ENCODE results near the gene NRG2. TPM values are rescaled to one million over a fixed set of nuclear protein-coding genes. Genes with fewer than 3 reads are reported as not detected.

NRG2 gene
- total and polyA plus RNA-seq, 8 donors, result 0.68 to 10.6 (median 7.5) TPM

GRCh38 chr5:139843991-139844390 is 199.1 kb downstream of the NRG2 start:
- no peak overlapping the region for H3K4me3 ChIP-seq
- H3K27me3 ChIP-seq, result peaks cover 0 to 53% of the 10 kb centered on the region in 2 donors
- intact Hi-C loops (cut with DNase I), result loop anchor here in 1 of 2 donors (10.0 kb wide), 1 partner anchor 49 kb away; the partner anchor contains the start of gene PSD2
- ATAC-seq, result no peak
- H3K36me3 ChIP-seq, result no peaks in the 10 kb centered on the region
- no peak overlapping the region for H3K27ac ChIP-seq
- TF ChIP-seq CTCF (IDR thresholded peaks at IDR 0.05), result no peak
- no peak for DNase-seq
- H3K9me3 ChIP-seq, result no peaks in the 10 kb centered on the region
- H3K4me1 ChIP-seq, result peaks cover 0 to 14% of the 10 kb centered on the region in 2 donors

GRCh38 chr5:139842321-139842720 is 200.8 kb downstream of the NRG2 start:
- no peak overlapping the region for H3K4me3 ChIP-seq
- TF ChIP-seq CTCF (IDR thresholded peaks at IDR 0.05), result no peak
- peaks cover 0 to 36% of the 10 kb centered on the region in 2 donors for H3K27me3 ChIP-seq
- H3K27ac ChIP-seq, result no peak overlapping the region
- no peaks in the 10 kb centered on the region for H3K36me3 ChIP-seq
- H3K4me1 ChIP-seq, result peaks cover 0 to 2% of the 10 kb centered on the region in 2 donors
- intact Hi-C loops (cut with DNase I), result loop anchor here in 1 of 2 donors (10.0 kb wide), 1 partner anchor 48 kb away; the partner anchor contains the start of gene PSD2
- no peaks in the 10 kb centered on the region for H3K9me3 ChIP-seq
- DNase-seq, result peak in 1 of 4 donors; percentile 38
- no peak for ATAC-seq

- peaks cover 0 to 28% of the 10 kb centered on the region in 2 donors for H3K27me3 ChIP-seq
- no peaks in the 10 kb centered on the region for H3K36me3 ChIP-seq
- intact Hi-C loops (cut with DNase I), result loop anchor here in 1 of 2 donors (10.0 kb wide), 1 partner anchor 47 kb away; the partner anchor contains the start of gene PSD2
- H3K9me3 ChIP-seq, result no peaks in the 10 kb centered on the region
- H3K4me1 ChIP-seq, result no peaks in the 10 kb centered on the region
- ATAC-seq (no peak), DNase-seq (no peak)
- no peak overlapping the region for H3K27ac ChIP-seq
- H3K4me3 ChIP-seq, result no peak overlapping the region
- TF ChIP-seq CTCF (IDR thresholded peaks at IDR 0.05), result no peak
Measured at GRCh38 chr5:139841549-139841948, 201.6 kb downstream of the NRG2 start.

GRCh38 chr5:139839918-139840317 is 203.2 kb downstream of the NRG2 start:
- Histone ChIP-seq H3K27ac (no peak overlapping the region), H3K36me3 (no peaks in the 10 kb centered on the region), H3K4me1 (no peaks in the 10 kb centered on the region), H3K9me3 (no peaks in the 10 kb centered on the region), H3K4me3 (no peak overlapping the region), H3K27me3 (peaks cover 0 to 15% of the 10 kb centered on the region in 2 donors)
- DNase-seq (peak in 1 of 4 donors; percentile 50), ATAC-seq (no peak)
- intact Hi-C loops (cut with DNase I), result loop anchor here in 1 of 2 donors (10.0 kb wide), 1 partner anchor 45 kb away; the partner anchor contains the start of gene PSD2
- TF ChIP-seq CTCF (IDR thresholded peaks at IDR 0.05), result no peak

- intact Hi-C loops (cut with DNase I), result no loop called here
- Histone ChIP-seq H3K36me3 (no peaks in the 10 kb centered on the region), H3K27me3 (peaks cover 0 to 12% of the 10 kb centered on the region in 2 donors), H3K27ac (no peak overlapping the region), H3K9me3 (no peaks in the 10 kb centered on the region), H3K4me3 (no peak overlapping the region), H3K4me1 (no peaks in the 10 kb centered on the region)
- DNase-seq (peak in 1 of 4 donors; percentile 63), ATAC-seq (no peak)
- no peak for TF ChIP-seq CTCF (IDR thresholded peaks at IDR 0.05)
Measured at GRCh38 chr5:139839232-139839815, 203.8 kb downstream of the NRG2 start.
